ENCODE measurements around the gene BRPF3. TPM values are rescaled to one million over a fixed set of nuclear protein-coding genes. Genes with fewer than 3 reads are reported as not detected.

BRPF3 gene
- total and polyA plus RNA-seq, 2 donors (not counting 3 experiments of a cell fraction or from before 2014, with no cell fraction given) = 30.5 to 35.7 TPM

GRCh38 chr6:36265744-36266143, 69.2 kb downstream of the BRPF3 start:
- DNase-seq (ENCODE audit: low read depth, low spot score) (no peak), FAIRE-seq (no peak)
- Histone ChIP-seq H3K27me3 (ENCODE audit: control insufficient read depth in 2 of 2, insufficient read depth in 2 of 2, low read length in 2 of 2) (peaks cover 6% of the 10 kb centered on the region in 2 experiments), H3K79me2 (ENCODE audit: control insufficient read depth, insufficient read depth, low read length) (no peaks in the 10 kb centered on the region), H4K20me1 (replicated peaks; ENCODE audit: control insufficient read depth, extremely low read depth, insufficient read depth, low read length) (no peaks in the 10 kb centered on the region), H3K9ac (replicated peaks; ENCODE audit: extremely low read depth, insufficient read depth, low read length) (no peak overlapping the region), H3K27ac (ENCODE audit: insufficient read depth, low read depth, low read length) (no peak overlapping the region), H2AFZ (ENCODE audit: low read depth, low read length) (no peak overlapping the region), H3K9me1 (replicated peaks; ENCODE audit: control insufficient read depth, extremely low read depth, insufficient read depth, low read length) (no peaks in the 10 kb centered on the region), H3K4me1 (ENCODE audit: control insufficient read depth, extremely low read depth, insufficient read depth, low read length) (peaks cover 7% of the 10 kb centered on the region), H3K36me3 (ENCODE audit: control insufficient read depth in 2 of 2, extremely low read depth in 1 of 2, insufficient read depth in 2 of 2, low read length in 2 of 2) (no peaks in the 10 kb centered on the region), H3K9me3 (replicated peaks; ENCODE audit: control insufficient read depth, insufficient read depth, low read length) (peaks cover 1% of the 10 kb centered on the region), H3K4me2 (ENCODE audit: insufficient read depth, low read length) (no peak overlapping the region), H3K4me3 (replicated peaks in 1 of 3; ENCODE audit: insufficient read depth in 1 of 3, low read depth in 1 of 3, low read length in 3 of 3) (no peak overlapping the region)
- ChIA-PET POLR2A (no interaction called here), CTCF (interaction anchor here (1.0 to 1.2 kb wide), 2 partner anchors 16 to 75 kb away, joined by 3 read pairs; no protein-coding TSS in a partner anchor)
- TF ChIP-seq MAX (IDR thresholded peaks at IDR 0.05; ENCODE audit: insufficient read depth, insufficient read length) (no peak), JUN (IDR thresholded peaks at IDR 0.05; ENCODE audit: borderline replicate concordance, insufficient read depth, insufficient read length, low read depth) (no peak), CTCF (IDR thresholded peaks at IDR 0.05; ENCODE audit: extremely low read depth in 1 of 2, insufficient read depth in 1 of 2, low read depth in 1 of 2, low read length in 2 of 2) (no peak), MYC (IDR thresholded peaks at IDR 0.05; ENCODE audit: low read depth, low read length) (no peak), GATA2 (IDR thresholded peaks at IDR 0.05; ENCODE audit: insufficient read depth, insufficient read length, low read depth, low read length) (no peak), POLR2AphosphoS5 (IDR thresholded peaks at IDR 0.05; ENCODE audit: insufficient read depth, low read depth, low read length) (no peak), FOS (IDR thresholded peaks at IDR 0.05; ENCODE audit: borderline replicate concordance, insufficient read depth, low read length) (no peak), POLR2A (IDR thresholded peaks at IDR 0.05; ENCODE audit: low read depth, low read length) (no peak), EZH2 (IDR thresholded peaks at IDR 0.05; ENCODE audit: borderline replicate concordance, low read depth, low read length, severe bottlenecking) (no peak)
- intact Hi-C loops (cut with micrococcal nuclease) (no loop called here), dilution Hi-C loops (cut with MboI; ENCODE audit: extremely low pct_ligation_motif_present, low sequenced_read_pairs) (no loop called here)
- BruUV-seq (replicated peaks) = no TSS peak

Data from endothelial cell of umbilical vein (primary cell).